Body of pancreas (tissue), 4 donors: ENCODE measurements around the gene RASSF8.

Source experiments
- CTCF ChIP-seq, 7 experiments: fragments of 450-650 bp in 4 of 7; fragments of 200-600 bp in 3 of 7; sonication (generic) in 3 of 7; IDR thresholded peaks; one replicate each; pipeline ENCODE4 v1.5.1; 2016 to 2019; ENCODE audit warnings: antibody characterized with exemption in 7 of 7
- POLR2A ChIP-seq, 3 donors: fragments of 450-650 bp; IDR thresholded peaks; one replicate each; pipeline ENCODE4 v1.6.1; 2016; ENCODE audit warnings: antibody characterized with exemption in 3 of 3, mild to moderate bottlenecking in 2 of 3

GRCh38 chr12:26113181-26113654 lies 154.7 kb downstream of the RASSF8 start:
- TF ChIP-seq POLR2A (IDR thresholded peaks at IDR 0.05) (no peak), CTCF (IDR thresholded peaks at IDR 0.05) (no peak)
